Mammary epithelial cell (primary cell): ENCODE results near the gene KCNN1.

Experiments used
- CTCF ChIP-seq, 2 donors: IDR thresholded peaks in 1 of 2; conservative IDR thresholded peaks in 1 of 2; 2 replicates each; pipeline ENCODE4 v1.5.1; 2011 to 2012; ENCODE audit warnings: inconsistent platforms in 2 of 2, low read length in 2 of 2, mild to moderate bottlenecking in 2 of 2, control low read depth in 1 of 2, low read depth in 1 of 2; ENCODE audit not compliant: insufficient read depth in 1 of 2; ENCODE audit errors: extremely low read depth in 1 of 2
- EZH2 ChIP-seq: IDR thresholded peaks from 2 replicates; pipeline ENCODE4 v1.6.1; 2012; ENCODE audit warnings: low read length, inconsistent platforms, borderline replicate concordance

- no peak for TF ChIP-seq CTCF (conservative IDR thresholded peaks at IDR 0.05 in 1 of 2, IDR thresholded peaks at IDR 0.05 in 1 of 2; ENCODE audit: extremely low read depth in 1 of 2, insufficient read depth in 1 of 2, low read depth in 1 of 2, low read length in 2 of 2)
- no peak for TF ChIP-seq EZH2
These were observed 54.3 kb downstream of the KCNN1 start for GRCh38 chr19:18021121-18021755.
